H9 (cell line): ENCODE results near the gene SIL1. TPM values are rescaled to one million over a fixed set of nuclear protein-coding genes. Genes with fewer than 3 reads are reported as not detected.

Experiments
- DNase-seq: peaks from one replicate; pipeline ENCODE4 v3.0.0-alpha.2; 2017
- H2AFZ ChIP-seq: one replicate; pipeline ENCODE4 v1.6.1; 2013; ENCODE audit warnings: mild to moderate bottlenecking, low read length, control low read depth, moderate library complexity
- H2AK5ac ChIP-seq: 2 replicates; pipeline ENCODE4 v1.6.1; 2013; ENCODE audit warnings: low read length, control low read depth, mixed read lengths; ENCODE audit not compliant: insufficient read length
- H2BK120ac ChIP-seq: one replicate; pipeline ENCODE4 v1.6.1; 2013; ENCODE audit warnings: low read depth, mild to moderate bottlenecking, low read length, control low read depth, inconsistent platforms; ENCODE audit not compliant: poor library complexity, severe bottlenecking
- H2BK12ac ChIP-seq: 2 replicates; pipeline ENCODE4 v1.6.1; 2013; ENCODE audit warnings: low read length, control low read depth, mixed read lengths, low read depth; ENCODE audit not compliant: insufficient read length
- H2BK15ac ChIP-seq: 2 replicates; pipeline ENCODE4 v1.6.1; 2013; ENCODE audit warnings: low read depth, low read length, control low read depth
- H2BK20ac ChIP-seq: one replicate; pipeline ENCODE4 v1.6.1; 2013; ENCODE audit warnings: low read depth, mild to moderate bottlenecking, low read length, control low read depth, inconsistent platforms; ENCODE audit not compliant: poor library complexity, severe bottlenecking
- H2BK5ac ChIP-seq: 2 replicates; pipeline ENCODE4 v1.6.1; 2013; ENCODE audit warnings: low read length, control low read depth, mixed read lengths; ENCODE audit not compliant: insufficient read length
- H3K14ac ChIP-seq: 2 replicates; pipeline ENCODE4 v1.6.1; 2013; ENCODE audit warnings: low read length, control low read depth; ENCODE audit not compliant: insufficient read depth
- H3K18ac ChIP-seq: 2 replicates; pipeline ENCODE4 v1.6.1; 2013; ENCODE audit warnings: low read depth, mild to moderate bottlenecking, mixed read lengths, low read length, control low read depth; ENCODE audit not compliant: insufficient read length
- H3K23ac ChIP-seq: 2 replicates; pipeline ENCODE4 v1.6.1; 2013; ENCODE audit warnings: low read length, control low read depth, mixed read lengths, low read depth; ENCODE audit not compliant: insufficient read length
- H3K23me2 ChIP-seq: 2 replicates; pipeline ENCODE4 v1.6.1; 2013; ENCODE audit warnings: low read depth, mild to moderate bottlenecking, mixed read lengths, low read length, control low read depth; ENCODE audit not compliant: insufficient read length, poor library complexity, severe bottlenecking
- H3K27ac ChIP-seq: 2 replicates; pipeline ENCODE4 v1.5.1; 2013; ENCODE audit warnings: low read length, control low read depth, mixed read lengths, low read depth; ENCODE audit not compliant: insufficient read length
- H3K27me3 ChIP-seq: 2 replicates; pipeline ENCODE4 v1.6.1; 2013; ENCODE audit warnings: low read length, control low read depth, inconsistent platforms; ENCODE audit not compliant: insufficient read depth
- H3K4ac ChIP-seq: 2 replicates; pipeline ENCODE4 v1.6.1; 2013; ENCODE audit warnings: low read depth, mild to moderate bottlenecking, control low read depth, inconsistent platforms, low read length, moderate library complexity
- H3K4me1 ChIP-seq: 2 replicates; pipeline ENCODE4 v1.6.1; 2013; ENCODE audit warnings: low read length, control low read depth, inconsistent platforms; ENCODE audit not compliant: insufficient read depth
- H3K4me2 ChIP-seq: 2 replicates; pipeline ENCODE4 v1.6.1; 2013; ENCODE audit warnings: low read length, control low read depth, mixed read lengths; ENCODE audit not compliant: insufficient read length, insufficient read depth
- H3K56ac ChIP-seq: 2 replicates; pipeline ENCODE4 v1.6.1; 2013; ENCODE audit warnings: low read depth, mild to moderate bottlenecking, mixed read lengths, low read length, control low read depth; ENCODE audit not compliant: insufficient read length
- H3K79me1 ChIP-seq: 2 replicates; pipeline ENCODE4 v1.6.1; 2013; ENCODE audit warnings: low read depth, mild to moderate bottlenecking, moderate library complexity, low read length, control low read depth, inconsistent platforms; ENCODE audit not compliant: insufficient read depth, poor library complexity, severe bottlenecking
- H3K79me2 ChIP-seq: 2 replicates; pipeline ENCODE4 v1.6.1; 2013; ENCODE audit warnings: low read length, control low read depth, inconsistent platforms; ENCODE audit not compliant: insufficient read depth
- H3K9ac ChIP-seq: 2 replicates; pipeline ENCODE4 v1.6.1; 2013; ENCODE audit warnings: low read length, control low read depth, mixed read lengths; ENCODE audit not compliant: insufficient read length; ENCODE audit errors: extremely low read depth
- H3K9me3 ChIP-seq: one replicate; pipeline ENCODE4 v1.6.1; 2013; ENCODE audit warnings: low read depth, low read length, inconsistent platforms; ENCODE audit not compliant: control insufficient read depth
- H3T11ph ChIP-seq: one replicate; pipeline ENCODE4 v1.6.1; 2013; ENCODE audit warnings: mild to moderate bottlenecking, low read length, control low read depth, inconsistent platforms
- H4K20me1 ChIP-seq: one replicate; pipeline ENCODE4 v1.6.1; 2013; ENCODE audit not compliant: control insufficient read depth, insufficient read length, insufficient read depth
- H4K5ac ChIP-seq: 2 replicates; pipeline ENCODE4 v1.6.1; 2013; ENCODE audit warnings: low read depth, mild to moderate bottlenecking, mixed read lengths, low read length, control low read depth; ENCODE audit not compliant: insufficient read length
- H4K8ac ChIP-seq: replicated peaks from 2 replicates; pipeline ENCODE4 v1.6.1; 2013; ENCODE audit warnings: low read length, control low read depth, mixed read lengths, low read depth; ENCODE audit not compliant: insufficient read length
- H4K91ac ChIP-seq: 2 replicates; pipeline ENCODE4 v1.6.1; 2013; ENCODE audit warnings: low read depth, mild to moderate bottlenecking, moderate library complexity, mixed read lengths, low read length, control low read depth; ENCODE audit not compliant: insufficient read length
- H3K27ac Mint-ChIP-seq, 3 experiments: 2 replicates in 2 of 3; 3 replicates in 1 of 3; pipeline ENCODE4 v1.8.0; 2020 to 2021; ENCODE audit warnings: mixed read lengths in 3 of 3, mild to moderate bottlenecking in 1 of 3, moderate library complexity in 1 of 3
- H3K27me3 Mint-ChIP-seq: 2 replicates; pipeline ENCODE4 v1.8.0; 2021; ENCODE audit warnings: low read depth, mild to moderate bottlenecking, moderate library complexity, mixed read lengths
- H3K36me3 Mint-ChIP-seq, 3 experiments: 2 replicates in 2 of 3; 3 replicates in 1 of 3; pipeline ENCODE4 v1.8.0; 2020 to 2021; ENCODE audit warnings: low read depth in 3 of 3, mixed read lengths in 3 of 3; ENCODE audit not compliant: insufficient read depth in 1 of 3
- H3K4me1 Mint-ChIP-seq, 2 experiments: 2 replicates each; pipeline ENCODE4 v1.8.0; 2020; ENCODE audit warnings: mixed read lengths in 2 of 2
- H3K4me3 Mint-ChIP-seq, 2 experiments: 2 replicates in 1 of 2; 3 replicates in 1 of 2; pipeline ENCODE4 v1.8.0; 2020 to 2021; ENCODE audit warnings: mild to moderate bottlenecking in 2 of 2, mixed read lengths in 2 of 2, moderate library complexity in 1 of 2
- H3K9me3 Mint-ChIP-seq, 2 experiments: 2 replicates in 1 of 2; 3 replicates in 1 of 2; pipeline ENCODE4 v1.8.0; 2020; ENCODE audit warnings: mild to moderate bottlenecking in 2 of 2, mixed read lengths in 2 of 2, moderate library complexity in 1 of 2
- CTCF ChIP-seq: fragments of 200-600 bp; sonication (generic); conservative IDR thresholded peaks from 3 replicates; pipeline ENCODE4 v1.8.0; 2021; ENCODE audit warnings: antibody characterized with exemption, mild to moderate bottlenecking
- total RNA-seq: library from RNA; stranded (reverse); gene quantifications from 2 replicates; pipeline ENCODE4 v1.2.1, GENCODE V29; 2021

The SIL1 gene
- total RNA-seq, 1 experiment from 2014 or later: 10.6 TPM

- Mint-ChIP-seq H3K4me1 (peaks cover 16 to 21% of the 10 kb centered on the region in 2 experiments), H3K27me3 (no peaks in the 10 kb centered on the region), H3K36me3 (no peaks in the 10 kb centered on the region), H3K4me3 (no peak overlapping the region), H3K9me3 (no peaks in the 10 kb centered on the region), H3K27ac (no peak overlapping the region; a peak in 1 of 7 replicates)
- no peak overlapping the region for H3K56ac ChIP-seq
- no peak overlapping the region for H3K9ac ChIP-seq
- no peak overlapping the region for H4K5ac ChIP-seq
- H2BK20ac ChIP-seq: no peak overlapping the region
- no peak overlapping the region for H2AFZ ChIP-seq
- H3K23me2 ChIP-seq: no peaks in the 10 kb centered on the region
- no peak overlapping the region for H3K14ac ChIP-seq
- no peak overlapping the region for H3K4me2 ChIP-seq
- H3K79me1 ChIP-seq: no peaks in the 10 kb centered on the region
- H3K4ac ChIP-seq: no peak overlapping the region
- no peak overlapping the region for H2BK5ac ChIP-seq
- DNase-seq: no peak
- no peak overlapping the region for H4K8ac ChIP-seq
- no peak overlapping the region for H2AK5ac ChIP-seq
- no peaks in the 10 kb centered on the region for H3K9me3 ChIP-seq
- H2BK120ac ChIP-seq: no peak overlapping the region
- no peak overlapping the region for H2BK12ac ChIP-seq
- no peak overlapping the region for H3K23ac ChIP-seq
- H3K4me1 ChIP-seq: peaks cover 4% of the 10 kb centered on the region; the same call in 1 of the 2 replicates
- H4K20me1 ChIP-seq: no peaks in the 10 kb centered on the region
- no peak for TF ChIP-seq CTCF
- H3K27me3 ChIP-seq: no peaks in the 10 kb centered on the region
- no peak overlapping the region for H4K91ac ChIP-seq
- no peak overlapping the region for H3K18ac ChIP-seq
- H3T11ph ChIP-seq: no peak overlapping the region
- H3K79me2 ChIP-seq: no peaks in the 10 kb centered on the region
- H2BK15ac ChIP-seq: no peak overlapping the region
- H3K27ac ChIP-seq: no peak overlapping the region
Measured at GRCh38 chr5:138980441-138980840, 217.7 kb downstream of the SIL1 start.
